HG03159 (cell line): ENCODE data around the gene GRHPR.
A peak's percentile ranks its signal among the peaks of the same experiment; 100 is the strongest.
"Not testable (repeated sequence)": the region's sequence is repeated elsewhere in the genome, so short reads cannot be mapped to it uniquely, and the experiment has no call there.

Experiments used
- ATAC-seq: cut with Tn5 transposase; IDR thresholded peaks from one replicate; pipeline ENCODE4 v1.9.1; 2021; ENCODE audit warnings: mild to moderate bottlenecking, moderate library complexity; ENCODE audit not compliant: unreplicated experiment

GRHPR gene

DNA sequence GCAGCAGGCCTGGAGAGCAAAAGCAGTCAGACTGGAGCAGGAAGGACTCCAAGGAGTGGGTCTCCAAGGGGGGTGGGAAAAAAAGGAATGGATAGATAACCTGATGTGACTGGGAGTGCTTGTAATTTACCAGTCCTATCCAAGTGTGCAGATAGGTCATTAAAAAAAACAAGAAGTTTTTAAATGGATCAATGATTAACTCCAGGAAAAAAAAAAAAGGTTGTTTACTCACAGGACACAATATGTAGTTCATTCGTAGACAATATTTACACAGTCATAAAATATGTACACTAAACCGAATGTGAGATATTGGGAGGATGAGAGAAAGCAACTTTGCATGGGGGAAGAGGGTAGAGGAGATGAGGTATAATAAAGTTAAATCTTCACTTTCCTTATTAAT, 22.4 kb downstream of the GRHPR start:
- ATAC-seq = no peak

DNA sequence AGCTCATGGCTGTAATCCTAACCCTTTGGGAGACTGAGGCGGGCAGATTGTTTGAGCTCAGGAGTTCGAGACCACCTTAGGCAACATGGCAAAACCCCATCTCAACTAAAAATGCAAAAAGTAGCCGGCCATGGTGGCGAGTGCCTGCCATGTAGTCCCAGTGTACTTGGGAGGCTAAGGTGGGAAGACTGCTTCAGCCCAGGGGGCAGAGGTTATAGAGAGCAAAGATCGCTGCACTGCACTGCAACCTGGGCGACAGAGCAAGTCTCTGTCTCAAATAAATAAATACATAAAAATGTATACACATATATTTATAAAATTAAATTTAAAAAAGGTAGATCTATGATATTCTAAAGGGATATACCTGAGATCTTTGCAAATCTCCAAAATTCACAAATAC, 23.3 kb downstream of the GRHPR start:
- ATAC-seq = no peak

DNA sequence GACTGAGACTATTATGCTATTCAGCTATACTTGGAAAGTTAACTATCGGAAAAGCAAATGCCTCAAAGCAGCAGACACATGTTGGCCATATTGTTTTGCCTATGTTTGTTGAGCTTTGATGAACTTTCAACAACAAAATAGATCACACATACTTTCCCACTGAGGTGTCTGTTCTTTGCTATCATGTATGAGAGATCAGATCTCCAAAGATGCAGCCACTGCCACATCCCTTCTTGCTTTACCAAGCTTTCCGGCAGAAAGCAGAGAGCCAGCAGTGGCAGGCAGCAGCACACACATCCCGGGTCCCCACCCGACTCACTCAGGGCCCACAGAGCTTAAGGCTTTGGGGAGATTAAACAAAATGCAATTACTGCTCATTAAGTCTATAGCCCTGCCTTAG, 23.9 kb downstream of the GRHPR start:
- ATAC-seq = no peak

DNA sequence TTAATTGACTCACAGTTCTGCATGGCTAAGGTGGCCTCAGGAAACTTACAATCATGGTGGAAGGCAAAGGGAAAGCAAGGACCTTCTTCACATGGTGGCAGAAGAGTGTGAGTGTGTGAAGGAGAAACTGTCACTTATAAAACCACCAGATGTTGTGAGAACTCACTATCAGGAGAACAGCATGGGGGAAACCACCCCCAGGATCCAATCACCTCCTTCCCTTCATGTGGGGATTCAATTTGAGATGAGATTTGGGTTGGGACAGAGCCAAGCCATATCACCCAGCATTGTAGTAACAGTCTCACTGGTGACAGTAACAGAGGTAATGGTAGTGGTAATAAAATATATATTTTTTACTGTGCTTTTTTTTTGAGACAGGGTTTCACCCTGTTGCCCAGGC, 24.6 kb downstream of the GRHPR start:
- no peak for ATAC-seq

DNA sequence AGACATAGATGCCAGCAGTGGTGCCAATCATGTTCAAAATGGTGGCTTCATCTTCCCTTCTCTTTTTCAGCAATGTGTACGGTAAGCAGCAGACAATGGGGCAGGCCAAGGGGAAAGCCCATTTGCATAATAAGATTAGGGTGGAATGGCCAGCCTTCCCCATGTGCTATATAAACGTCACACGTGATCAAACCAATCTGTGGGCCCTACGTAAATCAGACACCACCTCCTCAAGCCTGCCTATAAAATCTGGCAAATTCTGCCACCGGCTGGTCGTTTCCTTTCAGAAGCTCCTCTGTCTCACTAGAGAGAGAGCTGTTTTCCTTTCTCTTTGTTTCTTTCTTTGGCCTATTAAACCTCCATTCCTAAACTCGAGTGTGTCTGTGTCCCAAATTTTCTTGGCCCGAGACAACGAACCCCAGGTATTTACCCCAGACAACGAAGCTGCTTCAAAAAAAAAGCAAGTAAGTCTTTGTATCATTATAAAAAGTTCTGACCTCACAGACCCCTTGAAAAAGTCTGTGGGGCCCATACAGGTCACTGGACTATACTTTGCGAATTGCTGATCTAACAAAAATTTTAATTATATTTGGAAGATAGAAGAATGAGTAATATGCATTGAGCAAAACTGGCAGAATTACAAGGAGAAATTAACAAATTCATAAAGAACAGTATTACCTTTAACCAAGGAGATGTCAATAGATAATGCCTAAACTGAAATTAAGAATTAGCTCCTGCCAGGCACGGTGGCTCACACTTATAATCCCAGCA, 27.6 kb downstream of the GRHPR start:
- ATAC-seq = no peak

DNA sequence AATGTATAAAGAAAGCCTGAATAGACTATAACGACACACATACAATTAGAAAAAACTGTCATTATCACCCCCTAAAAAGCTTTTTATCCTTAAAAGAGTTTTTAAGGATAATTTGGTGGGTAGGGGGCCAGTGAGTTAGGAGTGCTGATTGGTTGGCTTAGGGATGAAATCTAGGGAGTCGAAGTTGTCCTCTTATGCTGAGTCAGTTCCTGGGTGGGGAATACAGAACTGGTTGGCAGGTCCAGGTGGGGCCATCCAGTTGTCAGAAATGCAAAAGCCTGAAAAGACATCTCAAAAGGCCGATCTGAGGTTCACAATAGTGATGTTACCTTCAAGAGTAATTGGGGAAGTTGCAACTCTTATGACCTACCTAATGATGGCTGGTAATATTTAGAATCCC, 29.1 kb downstream of the GRHPR start:
- no peak for ATAC-seq

DNA sequence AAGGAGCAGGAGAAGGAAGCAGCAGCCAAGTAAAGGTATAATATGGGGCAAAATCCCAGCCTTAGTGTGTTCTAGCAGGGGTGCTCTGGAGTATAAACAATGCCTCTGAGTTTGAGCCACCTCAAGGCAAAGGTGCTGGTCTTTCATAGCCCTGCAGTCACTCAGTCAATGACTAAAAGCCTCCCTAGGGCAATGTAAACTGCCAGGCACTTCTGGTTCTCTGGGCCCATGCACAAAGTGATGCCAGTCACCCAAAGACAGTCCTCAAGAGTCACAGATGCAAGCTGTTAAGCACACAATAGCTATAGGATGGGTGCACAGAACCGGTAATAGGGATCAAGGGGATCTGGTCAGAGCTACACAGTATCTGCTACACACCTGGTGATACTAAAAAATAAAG, 30.1 kb downstream of the GRHPR start:
- ATAC-seq = no peak

DNA sequence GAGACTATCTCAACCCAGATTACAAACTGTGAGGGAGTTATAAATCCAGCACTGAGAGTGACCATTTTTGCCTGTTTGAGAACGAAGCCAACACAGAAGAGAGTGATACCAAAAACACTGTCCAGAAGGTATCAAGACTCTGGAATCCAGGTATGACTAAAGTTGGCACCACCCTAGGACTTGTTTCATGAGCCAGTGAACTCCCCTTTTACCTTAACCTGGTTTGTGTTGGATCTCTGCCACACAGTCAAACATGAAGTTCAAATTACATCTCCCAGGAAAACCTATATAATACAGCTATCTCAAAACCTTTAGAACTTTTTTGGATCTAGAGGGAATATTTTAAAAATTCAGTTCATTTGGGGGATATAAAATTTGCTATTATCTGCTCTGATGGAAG, 31.3 kb downstream of the GRHPR start:
- ATAC-seq = no peak

DNA sequence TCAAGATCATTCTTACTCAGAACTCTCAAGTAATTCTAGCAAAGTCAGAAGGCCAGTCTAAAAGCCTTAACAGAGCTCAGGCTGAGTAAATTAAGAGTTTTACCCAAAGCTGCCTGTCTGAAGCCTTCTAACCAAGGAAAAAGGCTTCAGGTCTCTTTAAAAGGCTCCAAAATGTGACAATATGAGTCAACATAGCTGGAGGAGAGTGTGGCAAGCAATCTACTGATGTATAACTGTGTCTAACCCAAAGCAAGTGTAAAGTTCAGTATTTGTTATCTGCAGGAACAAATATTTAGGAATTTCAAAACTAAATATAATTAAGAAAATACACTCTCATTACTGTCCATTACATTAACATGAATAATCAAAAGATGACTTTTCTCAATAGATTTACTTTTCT, 31.7 kb downstream of the GRHPR start:
- no peak for ATAC-seq

DNA sequence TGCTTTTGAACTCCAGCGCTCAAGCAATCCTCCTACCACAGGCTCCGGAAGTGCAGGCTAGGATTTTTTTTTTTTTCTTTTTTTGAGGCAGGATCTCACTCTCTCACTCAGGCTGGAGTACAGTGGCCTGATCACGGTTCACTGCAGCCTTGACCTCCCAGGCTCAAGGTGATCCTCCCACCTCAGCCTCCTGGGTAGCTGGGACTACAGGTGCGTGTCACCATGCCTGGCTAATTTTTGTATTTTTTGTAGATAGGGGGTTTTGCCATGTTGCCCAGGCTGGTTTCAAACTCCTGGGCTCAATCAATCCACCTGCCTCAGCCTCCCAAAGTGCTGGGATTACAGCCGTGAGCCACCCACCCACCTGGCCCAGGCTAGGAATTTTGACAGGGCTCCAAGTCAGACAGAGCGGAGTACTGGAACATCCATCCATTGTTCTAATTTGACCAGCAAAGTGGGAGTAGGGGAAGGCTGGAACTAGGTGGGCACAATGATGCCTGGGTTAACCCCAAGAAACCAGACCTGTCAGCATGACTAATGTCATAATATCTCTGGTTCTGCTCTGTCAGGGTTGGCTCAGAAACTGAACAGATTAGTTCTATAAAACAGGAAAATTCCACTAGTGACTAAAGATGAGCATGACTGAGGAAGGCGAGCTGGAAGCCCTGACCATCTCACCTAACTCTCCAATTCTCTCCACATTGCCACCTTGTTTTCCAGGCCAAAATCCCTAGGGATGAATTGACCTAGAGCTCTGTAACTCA, 33.6 kb downstream of the GRHPR start:
- ATAC-seq = no peak

DNA sequence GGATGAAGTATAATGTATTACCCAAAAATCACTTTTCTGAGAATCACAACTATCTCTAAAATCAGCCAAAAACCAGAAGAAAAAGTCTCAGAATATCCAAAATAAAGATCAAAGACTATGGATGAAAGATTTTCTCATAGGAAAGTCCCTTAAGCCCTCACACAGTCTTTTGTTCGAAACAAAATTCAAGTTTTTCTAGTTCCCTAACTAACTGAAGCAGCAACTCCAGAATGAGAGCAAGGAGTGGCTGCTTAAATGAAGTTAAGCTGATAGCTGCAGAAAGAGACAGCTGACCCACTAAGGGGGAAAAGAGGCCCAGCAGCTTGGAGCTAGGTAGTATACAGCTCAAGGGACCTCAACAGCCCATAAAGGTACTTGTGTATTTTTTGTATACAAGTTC, 34.3 kb downstream of the GRHPR start:
- ATAC-seq = no peak

DNA sequence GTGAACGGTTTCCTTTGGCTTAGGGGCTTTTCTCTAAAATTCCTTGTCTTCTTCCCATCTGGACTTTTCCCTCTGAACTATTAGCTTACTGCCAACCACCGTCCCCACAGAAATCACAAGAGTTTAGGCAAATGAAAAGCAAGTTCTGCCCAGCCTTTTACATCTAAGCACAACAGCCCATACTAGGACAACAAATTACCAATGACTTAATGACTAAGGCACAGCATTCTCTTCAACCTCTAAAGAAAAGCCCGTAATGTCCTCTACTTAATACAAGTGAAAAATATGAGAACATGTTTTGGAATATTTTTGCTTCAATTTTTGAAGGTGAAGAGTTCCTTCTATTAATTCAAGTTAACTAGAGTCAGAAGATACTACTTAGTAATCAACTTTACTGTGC, 41.5 kb downstream of the GRHPR start:
- no peak for ATAC-seq

DNA sequence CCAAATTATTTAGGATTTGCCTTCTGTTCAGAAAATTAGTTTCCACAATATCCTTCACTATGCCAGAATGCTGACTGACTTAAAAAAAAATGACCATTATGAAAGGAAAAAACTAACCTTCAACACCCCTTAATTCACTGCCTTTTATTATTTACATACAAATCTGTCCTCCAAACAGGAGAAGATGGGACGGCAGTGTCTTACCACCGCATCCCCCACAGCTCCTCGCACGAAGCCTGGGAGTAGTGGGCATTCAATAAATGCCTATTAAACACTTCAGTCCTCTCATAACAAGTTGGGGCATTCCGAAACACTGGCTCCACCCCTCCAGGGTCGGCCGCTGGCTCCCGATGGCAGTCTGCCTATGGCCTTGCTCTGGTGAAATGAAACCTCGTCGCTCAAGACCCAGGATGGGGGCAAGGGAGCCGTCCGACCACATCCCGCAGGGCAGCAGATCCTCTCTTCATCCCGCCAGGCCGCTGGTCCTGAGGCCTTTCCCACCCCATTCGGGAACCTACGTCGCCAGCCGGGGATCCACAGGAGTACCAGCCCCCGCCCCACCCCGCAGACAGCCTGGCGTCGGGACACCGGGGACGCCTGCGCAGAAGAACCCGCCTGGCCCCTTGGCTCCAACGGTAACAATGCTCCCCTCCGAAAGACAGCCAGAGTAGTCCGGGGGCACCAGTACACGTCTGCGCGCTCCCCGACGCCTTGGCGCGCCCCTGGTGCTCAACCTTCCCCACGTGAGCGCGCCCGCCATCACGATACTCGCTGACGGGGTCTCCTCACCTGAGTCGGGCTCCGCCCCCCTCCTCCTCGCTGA, 42.1 kb downstream of the GRHPR start:
- ATAC-seq = peak; percentile 38

DNA sequence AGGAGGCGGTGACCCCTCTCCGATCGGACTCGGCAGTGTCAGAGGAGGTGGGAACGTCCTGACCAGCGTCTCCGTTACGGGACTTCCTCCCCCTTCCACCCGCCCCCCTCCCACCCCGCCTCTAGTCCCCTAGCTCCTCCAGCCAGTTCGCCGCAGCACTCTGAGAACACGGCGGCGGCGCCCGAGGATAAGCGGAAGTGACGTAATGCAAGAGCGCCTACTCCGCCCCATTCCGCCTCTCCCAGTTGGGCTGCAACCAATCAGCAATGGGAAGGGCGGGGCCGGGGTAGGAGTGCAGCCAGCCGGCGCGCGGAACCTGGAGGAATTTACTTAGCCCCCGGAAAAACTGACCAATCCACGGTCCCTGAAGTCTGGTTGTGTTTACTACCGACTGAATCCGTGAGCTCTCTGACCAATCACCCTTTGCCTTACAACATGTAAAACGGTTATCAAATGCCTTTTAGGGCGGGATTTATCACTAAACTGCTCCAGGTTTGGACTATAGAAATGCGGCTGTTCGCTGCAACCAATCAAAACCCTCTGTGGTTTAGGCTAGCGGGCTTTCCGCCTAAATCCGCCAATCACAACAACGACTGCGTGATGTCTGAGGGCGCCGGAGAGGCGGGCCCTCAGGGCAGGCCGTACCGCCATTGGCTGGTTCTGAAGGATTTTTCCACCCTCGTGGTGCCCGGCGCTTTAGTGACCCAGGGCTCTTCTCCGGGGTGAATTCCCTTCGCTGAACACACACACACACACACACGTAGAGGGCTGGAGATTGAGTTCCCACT, 42.9 kb downstream of the GRHPR start, which contains the start of gene ZBTB5:
TSS of gene ZBTB5 (minus strand) at position 202 of the 788 bp plus-strand sequence. CDS start 22,899 bp downstream, outside the sequence.
- peak; percentile 82 for ATAC-seq

DNA sequence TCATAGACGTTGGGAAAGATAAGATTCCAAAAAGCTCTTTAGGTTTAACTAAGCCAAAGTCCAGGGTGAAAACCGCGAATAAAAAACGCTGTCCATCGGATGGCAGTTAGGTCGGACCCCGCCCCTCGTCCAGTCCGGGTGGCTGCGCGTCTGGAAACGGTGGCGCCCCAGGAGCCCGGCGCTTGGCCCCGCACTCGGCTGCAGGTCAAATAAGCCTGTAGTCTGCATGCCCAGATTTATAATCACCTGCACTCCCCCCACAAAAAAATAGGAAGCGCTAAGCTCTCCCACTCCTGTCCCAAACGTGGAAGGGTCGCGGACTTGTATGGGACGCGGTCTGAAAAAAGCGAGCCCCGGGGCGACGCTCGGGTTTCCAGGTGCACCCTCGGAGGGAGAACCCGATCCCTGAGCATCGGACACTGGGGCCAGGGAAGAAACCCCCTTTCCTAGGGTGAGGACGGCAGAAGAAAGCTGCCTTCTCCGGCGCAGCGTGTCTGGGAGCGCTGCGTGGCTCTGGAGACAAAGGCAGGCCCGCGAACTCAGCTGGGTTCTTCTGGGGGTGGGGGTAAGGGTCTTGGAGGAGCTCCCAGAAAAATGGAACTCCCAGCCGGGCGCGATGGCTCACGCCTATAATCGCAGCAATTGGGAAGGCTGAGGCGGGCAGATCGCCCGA, 43.7 kb downstream of the GRHPR start:
- ATAC-seq = peak; percentile 3

DNA sequence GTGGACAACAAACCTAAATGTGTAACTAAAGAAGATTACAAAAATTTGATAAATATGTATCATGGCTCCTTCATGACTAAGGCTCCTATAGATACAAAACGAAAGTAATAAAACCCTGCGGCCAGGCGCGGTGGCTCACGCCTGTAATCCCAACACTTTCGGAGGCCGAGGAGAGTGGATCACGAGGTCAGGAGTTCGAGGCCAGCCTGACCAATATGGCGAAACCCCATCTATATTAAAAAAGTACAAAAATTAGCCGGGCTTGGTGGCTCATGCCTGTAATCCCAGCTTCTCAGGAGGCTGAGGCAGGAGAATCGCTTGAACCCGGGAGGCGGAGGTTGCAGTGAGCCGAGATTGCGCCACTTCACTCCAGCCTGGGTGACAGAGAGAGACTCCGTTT, 45.0 kb downstream of the GRHPR start:
- not testable (repeated sequence) for ATAC-seq

DNA sequence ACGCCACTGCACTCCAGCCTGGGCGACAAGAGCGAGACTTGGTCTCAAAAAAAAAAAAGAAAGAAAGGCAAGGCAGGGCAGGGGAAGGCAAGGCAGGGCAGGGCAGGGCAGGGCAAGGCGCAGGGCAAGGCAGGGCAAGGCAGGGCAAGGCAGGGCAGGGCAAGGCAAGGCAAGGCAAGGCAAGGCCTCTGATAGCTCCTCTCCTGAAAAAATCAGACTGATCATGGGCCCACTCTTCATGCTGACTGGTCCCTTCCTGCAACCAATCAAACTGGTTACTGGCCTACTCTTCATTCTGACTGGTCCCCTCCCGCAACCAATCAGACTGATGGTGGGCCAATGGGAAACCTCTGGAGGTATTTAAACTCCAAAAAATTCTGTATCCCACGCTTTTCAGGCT, 46.1 kb downstream of the GRHPR start:
- no peak for ATAC-seq

DNA sequence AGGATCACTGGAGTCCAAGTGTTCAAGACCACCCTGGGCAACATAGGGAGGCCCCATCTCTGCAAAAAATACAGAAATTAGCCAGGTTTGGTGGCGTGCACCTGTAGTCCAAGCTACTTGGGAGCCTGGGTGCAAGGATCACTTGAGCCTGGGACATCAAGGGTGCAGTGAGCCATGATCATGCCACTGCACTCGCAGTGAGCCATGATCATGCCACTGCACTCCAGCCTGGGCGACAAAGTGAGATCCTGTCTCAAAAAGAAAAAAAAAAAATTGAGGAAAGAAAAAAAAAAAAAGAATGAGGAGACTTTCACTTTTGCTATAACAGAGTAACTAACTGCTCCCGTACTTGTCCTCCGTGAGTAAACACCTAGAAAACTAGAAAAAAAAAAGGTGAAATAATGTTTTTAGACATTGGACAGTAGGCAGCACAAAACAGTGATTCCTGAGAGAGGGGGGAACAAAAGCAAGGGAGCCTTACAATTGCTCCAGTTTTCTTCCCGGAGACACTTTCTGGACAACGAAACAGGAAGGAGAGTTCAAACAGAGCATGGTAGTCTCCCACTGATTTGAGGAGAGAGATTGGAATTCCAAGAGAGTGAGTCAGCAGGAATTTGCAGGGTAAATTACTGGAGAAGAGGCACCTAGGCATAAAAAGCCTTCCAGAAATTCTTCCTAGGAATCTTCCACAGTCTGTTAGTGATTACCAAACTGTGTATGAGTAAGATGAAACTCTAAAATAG, 49.6 kb downstream of the GRHPR start:
- ATAC-seq = no peak

DNA sequence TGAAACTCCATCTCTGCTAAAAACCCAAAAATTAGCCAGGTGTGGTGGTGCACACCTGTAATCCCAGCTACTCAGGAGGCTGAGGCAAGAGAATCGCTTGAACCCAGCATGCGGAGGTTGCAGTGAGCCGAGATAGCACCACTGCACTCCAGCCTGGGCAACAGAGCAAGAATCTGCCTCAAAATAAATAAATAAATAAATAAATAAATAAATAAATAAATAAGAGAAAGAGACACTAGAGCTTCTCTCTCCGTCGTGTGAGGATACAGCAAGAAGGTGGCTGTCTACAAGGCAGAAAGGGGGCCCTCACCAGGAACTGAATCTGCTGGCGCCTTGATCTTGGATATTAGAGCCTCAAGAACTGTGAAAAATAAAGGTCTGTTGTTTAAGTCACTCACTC, 51.5 kb downstream of the GRHPR start:
- ATAC-seq = not testable (repeated sequence)
